ENCODE results near the gene PLK3. TPM values are rescaled to one million over a fixed set of nuclear protein-coding genes. Genes with fewer than 3 reads are reported as not detected.
"Not testable (repeated sequence)": the region's sequence is repeated elsewhere in the genome, so short reads cannot be mapped to it uniquely, and the experiment has no call there.

PLK3 gene
- polyA plus RNA-seq, 1 donor (not counting 4 experiments of a cell fraction or from before 2014, with no cell fraction given), result 34.0 TPM

DNA sequence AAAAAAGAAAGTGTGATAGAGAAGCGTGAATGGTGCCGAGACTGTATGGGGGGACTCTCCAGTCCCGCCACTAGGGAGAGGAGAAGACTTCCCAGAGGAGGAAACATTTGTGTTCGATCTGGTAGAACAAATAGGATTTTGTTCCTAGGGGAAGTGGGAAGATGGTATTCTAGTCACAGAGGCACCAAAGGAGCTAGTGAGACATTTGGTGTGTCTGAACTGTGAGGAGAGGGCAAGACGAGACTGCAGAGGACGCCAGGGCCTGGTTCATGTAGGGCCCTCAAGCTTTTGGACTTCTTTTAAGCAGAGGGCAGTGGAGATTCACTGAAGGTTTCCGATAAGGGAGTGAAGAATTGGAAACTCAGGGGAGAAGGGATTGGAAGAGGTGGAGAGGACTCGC lies 11.1 kb downstream of the PLK3 start:
- Histone ChIP-seq H3K79me2 (ENCODE audit: control insufficient read depth, insufficient read depth, low read length) (no peaks in the 10 kb centered on the region), H3K27me3 (ENCODE audit: control insufficient read depth, extremely low read depth, insufficient read depth, low read length) (no peaks in the 10 kb centered on the region), H3K4me3 (ENCODE audit: control insufficient read depth in 2 of 3, extremely low read depth in 1 of 3, insufficient read depth in 2 of 3, low read depth in 1 of 3, low read length in 3 of 3) (no peak overlapping the region), H4K20me1 (ENCODE audit: control insufficient read depth, extremely low read depth, insufficient read depth, low read length) (no peaks in the 10 kb centered on the region), H3K9ac (ENCODE audit: control insufficient read depth, extremely low read depth, insufficient read depth, low read length) (no peak overlapping the region), H3K36me3 (ENCODE audit: control insufficient read depth in 2 of 2, extremely low read depth in 1 of 2, insufficient read depth in 2 of 2, low read length in 2 of 2) (peaks cover 8 to 34% of the 10 kb centered on the region in 2 experiments), H3K4me1 (ENCODE audit: control insufficient read depth, extremely low read depth, insufficient read depth, low read length) (peaks cover 61% of the 10 kb centered on the region), H3K4me2 (ENCODE audit: control insufficient read depth, extremely low read depth, insufficient read depth, low read depth, low read length) (no peak overlapping the region), H2AFZ (ENCODE audit: control insufficient read depth, low read length) (no peak overlapping the region), H3K9me3 (ENCODE audit: control insufficient read depth, low read depth, low read length) (no peaks in the 10 kb centered on the region), H3K9me1 (ENCODE audit: control insufficient read depth, extremely low read depth, insufficient read depth, low read length) (no peaks in the 10 kb centered on the region), H3K27ac (ENCODE audit: control insufficient read depth, insufficient read depth, low read length) (no peak overlapping the region)
- FAIRE-seq (no peak), DNase-seq (ENCODE audit: low read depth, low spot score) (no peak)
- dilution Hi-C loops (cut with MboI; ENCODE audit: extremely low pct_ligation_motif_present, low sequenced_read_pairs), result no loop called here
- no peak for TF ChIP-seq CTCF (optimal IDR thresholded peaks at IDR 0.05 in 1 of 3, IDR thresholded peaks at IDR 0.05 in 1 of 3, conservative IDR thresholded peaks at IDR 0.05 in 1 of 3; ENCODE audit: extremely low read depth in 1 of 3, insufficient read depth in 2 of 3, low read length in 3 of 3)
- no peak for TF ChIP-seq EZH2 (IDR thresholded peaks at IDR 0.05; ENCODE audit: low read length)

GRCh38 chr1:44812822-44813543 lies 12.8 kb downstream of the PLK3 start:
- peaks cover 56% of the 10 kb centered on the region for H3K4me1 ChIP-seq (ENCODE audit: control insufficient read depth, extremely low read depth, insufficient read depth, low read length)

GRCh38 chr1:44815926-44816325 lies 15.7 kb downstream of the PLK3 start:
- H3K9me1 ChIP-seq (ENCODE audit: control insufficient read depth, extremely low read depth, insufficient read depth, low read length); H3K27ac ChIP-seq (ENCODE audit: control insufficient read depth, insufficient read depth, low read length); H3K4me2 ChIP-seq (ENCODE audit: control insufficient read depth, extremely low read depth, insufficient read depth, low read depth, low read length); H3K4me3 ChIP-seq (ENCODE audit: control insufficient read depth in 2 of 3, extremely low read depth in 1 of 3, insufficient read depth in 2 of 3, low read depth in 1 of 3, low read length in 3 of 3); H4K20me1 ChIP-seq (ENCODE audit: control insufficient read depth, extremely low read depth, insufficient read depth, low read length); H3K27me3 ChIP-seq (ENCODE audit: control insufficient read depth, extremely low read depth, insufficient read depth, low read length); H3K79me2 ChIP-seq (ENCODE audit: control insufficient read depth, insufficient read depth, low read length); H3K9me3 ChIP-seq (ENCODE audit: control insufficient read depth, low read depth, low read length); DNase-seq (ENCODE audit: low read depth, low spot score); H3K9ac ChIP-seq (ENCODE audit: control insufficient read depth, extremely low read depth, insufficient read depth, low read length); H2AFZ ChIP-seq (ENCODE audit: control insufficient read depth, low read length); dilution Hi-C loops (cut with MboI; ENCODE audit: extremely low pct_ligation_motif_present, low sequenced_read_pairs); FAIRE-seq; H3K36me3 ChIP-seq (ENCODE audit: control insufficient read depth in 2 of 2, extremely low read depth in 1 of 2, insufficient read depth in 2 of 2, low read length in 2 of 2): not testable (repeated sequence)
- H3K4me1 ChIP-seq (ENCODE audit: control insufficient read depth, extremely low read depth, insufficient read depth, low read length), result peaks cover 42% of the 10 kb centered on the region

More at GRCh38 chr1:44812822-44813543, 12.8 kb downstream of the PLK3 start:
- no peaks in the 10 kb centered on the region for H3K27me3 ChIP-seq (ENCODE audit: control insufficient read depth, extremely low read depth, insufficient read depth, low read length)
- H3K27ac ChIP-seq (ENCODE audit: control insufficient read depth, insufficient read depth, low read length), result no peak overlapping the region
- H3K36me3 ChIP-seq (ENCODE audit: control insufficient read depth in 2 of 2, extremely low read depth in 1 of 2, insufficient read depth in 2 of 2, low read length in 2 of 2), result peaks cover 5 to 24% of the 10 kb centered on the region in 2 experiments
- H3K9me1 ChIP-seq (ENCODE audit: control insufficient read depth, extremely low read depth, insufficient read depth, low read length), result no peaks in the 10 kb centered on the region
- no peak overlapping the region for H2AFZ ChIP-seq (ENCODE audit: control insufficient read depth, low read length)
- FAIRE-seq (no peak), DNase-seq (ENCODE audit: low read depth, low spot score) (no peak)
- no peaks in the 10 kb centered on the region for H3K9me3 ChIP-seq (ENCODE audit: control insufficient read depth, low read depth, low read length)
- dilution Hi-C loops (cut with MboI; ENCODE audit: extremely low pct_ligation_motif_present, low sequenced_read_pairs), result no loop called here
- H3K4me3 ChIP-seq (ENCODE audit: control insufficient read depth in 2 of 3, extremely low read depth in 1 of 3, insufficient read depth in 2 of 3, low read depth in 1 of 3, low read length in 3 of 3), result no peak overlapping the region
- H4K20me1 ChIP-seq (ENCODE audit: control insufficient read depth, extremely low read depth, insufficient read depth, low read length), result no peaks in the 10 kb centered on the region
- no peaks in the 10 kb centered on the region for H3K79me2 ChIP-seq (ENCODE audit: control insufficient read depth, insufficient read depth, low read length)
- peak overlapping the region; percentile 67 for H3K4me2 ChIP-seq (ENCODE audit: control insufficient read depth, extremely low read depth, insufficient read depth, low read depth, low read length)
- TF ChIP-seq CTCF (optimal IDR thresholded peaks at IDR 0.05 in 1 of 3, IDR thresholded peaks at IDR 0.05 in 1 of 3, conservative IDR thresholded peaks at IDR 0.05 in 1 of 3; ENCODE audit: extremely low read depth in 1 of 3, insufficient read depth in 2 of 3, low read length in 3 of 3), result no peak
- no peak for TF ChIP-seq EZH2 (IDR thresholded peaks at IDR 0.05; ENCODE audit: low read length)
- H3K9ac ChIP-seq (ENCODE audit: control insufficient read depth, extremely low read depth, insufficient read depth, low read length), result peak overlapping the region; percentile 50
